Lower lobe of right lung (tissue), 2 donors: Measurements from ENCODE around the gene TEX101. TPM values are rescaled to one million over a fixed set of nuclear protein-coding genes. Genes with fewer than 3 reads are reported as not detected.
"Not testable (repeated sequence)": the region's sequence is repeated elsewhere in the genome, so short reads cannot be mapped to it uniquely, and the experiment has no call there.

Source experiments
- ATAC-seq, 2 donors: fragments of 200-7000 bp; cut with Tn5 transposase; one replicate each; pipeline ENCODE4 v1.9.1; 2020 to 2022; ENCODE audit warnings: mild to moderate bottlenecking in 2 of 2, moderate library complexity in 2 of 2
- DNase-seq: peaks from one replicate; pipeline ENCODE4 v3.0.0-alpha.2; 2020
- H3K27ac ChIP-seq: fragments of 200-600 bp; one replicate; pipeline ENCODE4 v1.8.0; 2022
- H3K27me3 ChIP-seq: fragments of 200-600 bp; one replicate; pipeline ENCODE4 v1.8.0; 2022; ENCODE audit warnings: low read depth
- H3K36me3 ChIP-seq: fragments of 200-600 bp; one replicate; pipeline ENCODE4 v1.8.0; 2022; ENCODE audit warnings: mild to moderate bottlenecking
- H3K4me1 ChIP-seq: fragments of 200-600 bp; one replicate; pipeline ENCODE4 v1.8.0; 2022
- H3K4me3 ChIP-seq: fragments of 200-600 bp; one replicate; pipeline ENCODE4 v1.8.0; 2022; ENCODE audit warnings: mild to moderate bottlenecking
- H3K9me3 ChIP-seq: fragments of 200-600 bp; one replicate; pipeline ENCODE4 v1.8.0; 2022
- CTCF ChIP-seq: fragments of 200-600 bp; IDR thresholded peaks from one replicate; pipeline ENCODE4 v1.8.0; 2022; ENCODE audit warnings: antibody characterized with exemption, mild to moderate bottlenecking
- intact Hi-C: fragments of 100-400 bp; cut with DNase I; formaldehyde crosslinking; loops from one replicate; pipeline ENCODE4 v1.11.0; 2022
- total RNA-seq: library from RNA; stranded (reverse); fragmentation: NEBNext Ultra II Directional; extraction: Animal tissue kit (Norgen Biotek cat#: 25700); gene quantifications from one replicate; pipeline ENCODE4 v1.2.1, GENCODE V29; 2021
- donor health status: DM: no; HTN: yes; CAD: no; lungs with severe emphysema.

Gene TEX101
- total RNA-seq, 1 donor from 2014 or later: not detected

GRCh38 chr19:43380008-43380407 is 34.7 kb upstream of the TEX101 start:
- H3K36me3 ChIP-seq: no peaks in the 10 kb centered on the region
- ATAC-seq (no peak), DNase-seq (no peak)
- H3K9me3 ChIP-seq: no peaks in the 10 kb centered on the region
- intact Hi-C loops: no loop called here
- H3K4me1 ChIP-seq: no peaks in the 10 kb centered on the region
- H3K27me3 ChIP-seq: no peaks in the 10 kb centered on the region
- no peak for TF ChIP-seq CTCF
- no peak overlapping the region for H3K27ac ChIP-seq
- no peak overlapping the region for H3K4me3 ChIP-seq

- intact Hi-C loops: no loop called here
These were observed 33.8 kb upstream of the TEX101 start for GRCh38 chr19:43380771-43381386.

GRCh38 chr19:43382586-43383216 is 32.0 kb upstream of the TEX101 start:
- H3K4me1 ChIP-seq, H3K27ac ChIP-seq, DNase-seq, H3K27me3 ChIP-seq, H3K36me3 ChIP-seq, ATAC-seq, intact Hi-C loops, H3K4me3 ChIP-seq, H3K9me3 ChIP-seq: not testable (repeated sequence)

More at GRCh38 chr19:43380771-43381386, 33.8 kb upstream of the TEX101 start:
- no peaks in the 10 kb centered on the region for H3K36me3 ChIP-seq
- no peak overlapping the region for H3K27ac ChIP-seq
- no peaks in the 10 kb centered on the region for H3K9me3 ChIP-seq
- no peaks in the 10 kb centered on the region for H3K4me1 ChIP-seq
- no peaks in the 10 kb centered on the region for H3K27me3 ChIP-seq
- no peak for ATAC-seq
- no peak for DNase-seq
- TF ChIP-seq CTCF: no peak
- H3K4me3 ChIP-seq: no peak overlapping the region

GRCh38 chr19:43383254-43383653 is 31.4 kb upstream of the TEX101 start:
- intact Hi-C loops, H3K27me3 ChIP-seq, ATAC-seq, H3K36me3 ChIP-seq, H3K4me3 ChIP-seq, H3K4me1 ChIP-seq, H3K9me3 ChIP-seq, DNase-seq, H3K27ac ChIP-seq: not testable (repeated sequence)

GRCh38 chr19:43383759-43384158 is 30.9 kb upstream of the TEX101 start:
- DNase-seq, H3K27me3 ChIP-seq, H3K4me3 ChIP-seq, H3K9me3 ChIP-seq, ATAC-seq, intact Hi-C loops, H3K4me1 ChIP-seq, H3K36me3 ChIP-seq, H3K27ac ChIP-seq: not testable (repeated sequence)

- H3K4me1 ChIP-seq, intact Hi-C loops, DNase-seq, H3K36me3 ChIP-seq, ATAC-seq, H3K4me3 ChIP-seq, H3K27ac ChIP-seq, H3K9me3 ChIP-seq, H3K27me3 ChIP-seq: not testable (repeated sequence)
These were observed 23.7 kb upstream of the TEX101 start for GRCh38 chr19:43390903-43391551.

- H3K36me3 ChIP-seq, H3K4me3 ChIP-seq, intact Hi-C loops, H3K9me3 ChIP-seq, ATAC-seq, H3K27ac ChIP-seq, H3K4me1 ChIP-seq, DNase-seq, H3K27me3 ChIP-seq: not testable (repeated sequence)
These were observed 23.1 kb upstream of the TEX101 start for GRCh38 chr19:43391552-43391935.

- H3K27me3 ChIP-seq, H3K36me3 ChIP-seq, intact Hi-C loops, H3K4me1 ChIP-seq, H3K27ac ChIP-seq, H3K9me3 ChIP-seq, H3K4me3 ChIP-seq, ATAC-seq, DNase-seq: not testable (repeated sequence)
These were observed 21.2 kb upstream of the TEX101 start for GRCh38 chr19:43393501-43393900.
